HT1080 (cell line): ENCODE measurements around the gene EVA1C. TPM values are rescaled to one million over a fixed set of nuclear protein-coding genes. Genes with fewer than 3 reads are reported as not detected.
"Not testable (repeated sequence)": the region's sequence is repeated elsewhere in the genome, so short reads cannot be mapped to it uniquely, and the experiment has no call there.

Experiments
- DNase-seq: peaks from one replicate; pipeline ENCODE4 v3.0.0-alpha.2; 2015; ENCODE audit warnings: low read depth
- total RNA-seq: library from RNA; depleted of rRNA; stranded (reverse); fragments of >200 nt; shearing (Covaris generic); gene quantifications from 2 replicates; pipeline ENCODE4 v1.2.3, GENCODE V29; 2014

Gene EVA1C
- total RNA-seq, 1 experiment from 2014 or later = not detected

GRCh38 chr21:32457360-32457840 lies 44.9 kb downstream of the EVA1C start:
- no peak for DNase-seq

GRCh38 chr21:32457962-32458361 lies 45.5 kb downstream of the EVA1C start:
- DNase-seq = no peak

- DNase-seq = no peak
Observed at GRCh38 chr21:32459972-32460371, 47.5 kb downstream of the EVA1C start.

- no peak for DNase-seq
Observed at GRCh38 chr21:32461503-32461902, 49.0 kb downstream of the EVA1C start.

- DNase-seq = not testable (repeated sequence)
Observed at GRCh38 chr21:32462564-32462963, 50.1 kb downstream of the EVA1C start.

GRCh38 chr21:32463367-32463766 lies 50.9 kb downstream of the EVA1C start:
- DNase-seq = peak; percentile 72

- DNase-seq = peak; percentile 89
Observed at GRCh38 chr21:32463889-32464300, 51.4 kb downstream of the EVA1C start.

- no peak for DNase-seq
Observed at GRCh38 chr21:32467291-32467690, 54.8 kb downstream of the EVA1C start.

GRCh38 chr21:32468681-32469111 lies 56.2 kb downstream of the EVA1C start:
- DNase-seq = no peak

GRCh38 chr21:32469628-32470027 lies 57.1 kb downstream of the EVA1C start:
- no peak for DNase-seq

GRCh38 chr21:32470206-32470605 lies 57.7 kb downstream of the EVA1C start:
- DNase-seq = no peak

- DNase-seq = no peak
Observed at GRCh38 chr21:32472890-32473765, 60.6 kb downstream of the EVA1C start.

- DNase-seq = no peak
Observed at GRCh38 chr21:32474179-32475059, 61.9 kb downstream of the EVA1C start.

- DNase-seq = no peak
Observed at GRCh38 chr21:32475162-32475812, 62.8 kb downstream of the EVA1C start.

GRCh38 chr21:32476661-32477423 lies 64.3 kb downstream of the EVA1C start:
- no peak for DNase-seq

- DNase-seq = no peak
Observed at GRCh38 chr21:32477424-32477745, 64.9 kb downstream of the EVA1C start.

GRCh38 chr21:32481875-32482408 lies 69.4 kb downstream of the EVA1C start:
- DNase-seq = no peak

- no peak for DNase-seq
Observed at GRCh38 chr21:32482565-32483292, 70.2 kb downstream of the EVA1C start.

GRCh38 chr21:32483293-32483595 lies 70.7 kb downstream of the EVA1C start:
- DNase-seq = no peak
